Thyroid gland (tissue), 4 donors: Measurements from ENCODE around the gene DCD. TPM values are rescaled to one million over a fixed set of nuclear protein-coding genes. Genes with fewer than 3 reads are reported as not detected.

Experiments
- DNase-seq, 2 donors: peaks; one replicate each; pipeline ENCODE4 v3.0.0-alpha.2; 2019
- H3K27ac ChIP-seq, 3 donors: fragments of 200-600 bp; sonication (generic); 1 replicate in 2 of 3; 2 replicates in 1 of 3; pipeline ENCODE4 v1.5.1; 2016 to 2019; ENCODE audit warnings: mild to moderate bottlenecking in 1 of 3, moderate library complexity in 1 of 3
- H3K27me3 ChIP-seq: fragments of 200-600 bp; sonication (generic); one replicate; pipeline ENCODE4 v1.5.1; 2019
- H3K36me3 ChIP-seq, 2 donors: fragments of 200-600 bp; sonication (generic); one replicate each; pipeline ENCODE4 v1.5.1; 2016 to 2019
- H3K4me1 ChIP-seq, 2 donors: fragments of 200-600 bp; sonication (generic); one replicate each; pipeline ENCODE4 v1.5.1; 2017 to 2019
- H3K4me3 ChIP-seq, 3 donors: fragments of 200-600 bp; sonication (generic); replicated peaks in 1 of 3; 1 replicate in 2 of 3; 2 replicates in 1 of 3; pipeline ENCODE4 v1.5.1; 2016; ENCODE audit warnings: mild to moderate bottlenecking in 1 of 3
- H3K9me3 ChIP-seq: fragments of 200-600 bp; sonication (generic); one replicate; pipeline ENCODE4 v1.5.1; 2017
- POLR2A ChIP-seq, 2 donors: fragments of 450-650 bp; IDR thresholded peaks; one replicate each; pipeline ENCODE4 v1.6.1; 2017; ENCODE audit warnings: antibody characterized with exemption in 2 of 2, mild to moderate bottlenecking in 2 of 2, moderate library complexity in 1 of 2
- WGBS, 2 donors: methylation state at CpG; one replicate each; pipeline ENCODE4 v1.1.5; 2017; 5-methylcytosine and 5-hydroxymethylcytosine counted together
- intact Hi-C: fragments of 100-400 bp; cut with DNase I; formaldehyde crosslinking; loops from one replicate; pipeline ENCODE4 v1.15.1; 2023
- total RNA-seq, 4 donors: library from RNA; depleted of rRNA; stranded (reverse); fragments of >200 nt; gene quantifications; one replicate each; pipeline ENCODE4 v1.2.3, GENCODE V29; 2016
- TF ChIP-seq, protein P1 (sequence below), 6 experiments: fragments of 200-600 bp in 3 of 6; fragments of 450-650 bp in 3 of 6; sonication (generic) in 3 of 6; IDR thresholded peaks; one replicate each; pipeline ENCODE4 v1.5.1; 2016 to 2019; ENCODE audit warnings: antibody characterized with exemption in 6 of 6, mild to moderate bottlenecking in 2 of 6, inconsistent platforms in 1 of 6, moderate library complexity in 1 of 6

The DCD gene
- total RNA-seq, 4 donors from 2014 or later: not detected

GRCh38 chr12:54611715-54612149 lies 36.4 kb downstream of the DCD start:
- no peak for DNase-seq
- 36 to 56% methylated on average over 3 of the region's 3 CpGs for WGBS, 2 donors
- no peaks in the 10 kb centered on the region for H3K36me3 ChIP-seq
- intact Hi-C loops: no loop called here
- H3K27ac ChIP-seq: no peak overlapping the region
- TF ChIP-seq, protein P1, sequence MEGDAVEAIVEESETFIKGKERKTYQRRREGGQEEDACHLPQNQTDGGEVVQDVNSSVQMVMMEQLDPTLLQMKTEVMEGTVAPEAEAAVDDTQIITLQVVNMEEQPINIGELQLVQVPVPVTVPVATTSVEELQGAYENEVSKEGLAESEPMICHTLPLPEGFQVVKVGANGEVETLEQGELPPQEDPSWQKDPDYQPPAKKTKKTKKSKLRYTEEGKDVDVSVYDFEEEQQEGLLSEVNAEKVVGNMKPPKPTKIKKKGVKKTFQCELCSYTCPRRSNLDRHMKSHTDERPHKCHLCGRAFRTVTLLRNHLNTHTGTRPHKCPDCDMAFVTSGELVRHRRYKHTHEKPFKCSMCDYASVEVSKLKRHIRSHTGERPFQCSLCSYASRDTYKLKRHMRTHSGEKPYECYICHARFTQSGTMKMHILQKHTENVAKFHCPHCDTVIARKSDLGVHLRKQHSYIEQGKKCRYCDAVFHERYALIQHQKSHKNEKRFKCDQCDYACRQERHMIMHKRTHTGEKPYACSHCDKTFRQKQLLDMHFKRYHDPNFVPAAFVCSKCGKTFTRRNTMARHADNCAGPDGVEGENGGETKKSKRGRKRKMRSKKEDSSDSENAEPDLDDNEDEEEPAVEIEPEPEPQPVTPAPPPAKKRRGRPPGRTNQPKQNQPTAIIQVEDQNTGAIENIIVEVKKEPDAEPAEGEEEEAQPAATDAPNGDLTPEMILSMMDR (IDR thresholded peaks at IDR 0.05): no peak
- TF ChIP-seq POLR2A (IDR thresholded peaks at IDR 0.05): no peak
- H3K4me1 ChIP-seq: peaks cover 0 to 5% of the 10 kb centered on the region in 2 donors
- H3K9me3 ChIP-seq: no peaks in the 10 kb centered on the region
- H3K4me3 ChIP-seq: no peak overlapping the region
- no peaks in the 10 kb centered on the region for H3K27me3 ChIP-seq

DNA sequence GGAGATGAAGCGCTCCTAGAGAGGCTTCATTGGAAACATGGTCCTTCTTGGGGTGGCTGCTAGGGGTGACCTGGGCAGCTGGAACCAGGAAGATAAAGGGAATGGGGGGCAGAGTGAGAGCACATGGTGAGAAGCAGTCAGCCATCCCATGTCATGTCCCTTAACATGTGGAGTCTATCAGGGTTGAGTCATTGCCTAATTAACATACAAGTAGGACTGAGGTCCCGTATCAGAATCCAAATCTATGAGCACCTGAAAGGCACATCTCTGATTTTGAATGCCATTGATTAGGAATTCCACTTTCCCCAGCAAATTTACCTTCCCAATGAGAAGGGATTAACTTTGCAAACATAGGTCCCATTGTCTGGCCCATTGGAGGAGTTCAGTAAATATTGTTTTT lies 39.4 kb downstream of the DCD start:
- Histone ChIP-seq H3K27ac (no peak overlapping the region), H3K4me1 (no peaks in the 10 kb centered on the region), H3K27me3 (no peaks in the 10 kb centered on the region), H3K4me3 (no peak overlapping the region), H3K9me3 (no peaks in the 10 kb centered on the region), H3K36me3 (no peaks in the 10 kb centered on the region)
- TF ChIP-seq, protein P1 (IDR thresholded peaks at IDR 0.05): no peak
- TF ChIP-seq POLR2A (IDR thresholded peaks at IDR 0.05): no peak
- WGBS, 2 donors: 83 to 86% methylated on average over 2 of the region's 2 CpGs
- no peak for DNase-seq
- intact Hi-C loops: no loop called here

DNA sequence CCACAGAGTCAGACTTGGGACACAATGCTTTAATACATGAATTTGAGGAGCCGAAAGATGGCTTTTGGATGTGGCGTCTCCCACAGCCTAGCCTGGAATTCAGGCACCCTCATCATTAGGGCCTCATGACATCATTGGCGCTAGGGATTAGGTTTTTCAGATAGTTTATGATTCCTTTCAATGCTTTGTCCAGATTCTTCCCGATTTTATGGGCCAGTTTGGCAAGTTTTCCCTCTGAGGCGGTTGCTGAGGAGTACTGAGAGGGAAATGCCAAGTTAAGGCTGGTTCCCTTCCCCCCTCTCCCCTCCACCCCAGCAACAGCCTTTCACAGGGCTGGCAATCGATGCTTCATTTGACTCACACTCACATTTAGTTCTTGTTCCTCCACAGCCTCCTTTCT lies 40.0 kb downstream of the DCD start:
- WGBS, 2 donors: 65 to 77% methylated on average over 6 of the region's 6 CpGs
- H3K27ac ChIP-seq: no peak overlapping the region
- no peaks in the 10 kb centered on the region for H3K27me3 ChIP-seq
- no peak for DNase-seq
- TF ChIP-seq POLR2A (IDR thresholded peaks at IDR 0.05): no peak
- TF ChIP-seq, protein P1 (IDR thresholded peaks at IDR 0.05): no peak
- intact Hi-C loops: no loop called here
- H3K9me3 ChIP-seq: no peaks in the 10 kb centered on the region
- H3K4me1 ChIP-seq: no peaks in the 10 kb centered on the region
- no peaks in the 10 kb centered on the region for H3K36me3 ChIP-seq
- H3K4me3 ChIP-seq: no peak overlapping the region

- peaks cover 0 to 6% of the 10 kb centered on the region in 2 donors for H3K4me1 ChIP-seq
- intact Hi-C loops: no loop called here
- H3K4me3 ChIP-seq: no peak overlapping the region
- H3K27me3 ChIP-seq: no peaks in the 10 kb centered on the region
- no peaks in the 10 kb centered on the region for H3K9me3 ChIP-seq
- no peak overlapping the region for H3K27ac ChIP-seq
- TF ChIP-seq POLR2A (IDR thresholded peaks at IDR 0.05): no peak
- TF ChIP-seq, protein P1 (IDR thresholded peaks at IDR 0.05): no peak
- WGBS, 2 donors: 49 to 58% methylated on average over 4 of the region's 4 CpGs
- no peaks in the 10 kb centered on the region for H3K36me3 ChIP-seq
- DNase-seq: no peak
Observed at GRCh38 chr12:54606556-54606955, 41.6 kb downstream of the DCD start.

GRCh38 chr12:54605138-54605970 lies 42.8 kb downstream of the DCD start:
- H3K27me3 ChIP-seq: no peaks in the 10 kb centered on the region

More at GRCh38 chr12:54605138-54605970, 42.8 kb downstream of the DCD start:
- 92 to 95% methylated on average over 6 of the region's 6 CpGs for WGBS, 2 donors
- H3K27ac ChIP-seq: no peak overlapping the region
- DNase-seq: no peak
- no peak for TF ChIP-seq POLR2A (IDR thresholded peaks at IDR 0.05)
- TF ChIP-seq, protein P1 (IDR thresholded peaks at IDR 0.05): no peak
- no peaks in the 10 kb centered on the region for H3K36me3 ChIP-seq
- no peaks in the 10 kb centered on the region for H3K9me3 ChIP-seq
- H3K4me3 ChIP-seq: no peak overlapping the region
- intact Hi-C loops: no loop called here
- H3K4me1 ChIP-seq: peaks cover 0 to 6% of the 10 kb centered on the region in 2 donors
